ENCODE data around the gene ODC1. TPM values are rescaled to one million over a fixed set of nuclear protein-coding genes. Genes with fewer than 3 reads are reported as not detected.
"Not testable (repeated sequence)": the region's sequence is repeated elsewhere in the genome, so short reads cannot be mapped to it uniquely, and the experiment has no call there.

Gene ODC1
- total RNA-seq, 2 donors from 2014 or later, result 72.0 to 73.5 TPM

- H3K36me3 Mint-ChIP-seq (ENCODE audit: insufficient read depth in 2 of 2), result peaks cover 16 to 35% of the 10 kb centered on the region in 2 donors
- DNase-seq (peak; percentile 78 to 81), ATAC-seq (replicated peaks in 1 of 2) (peak; percentile 55 to 56)
- H3K4me1 Mint-ChIP-seq (ENCODE audit: low read depth), result peaks cover 63% of the 10 kb centered on the region
- no peaks in the 10 kb centered on the region for H3K9me3 Mint-ChIP-seq
- H3K27ac Mint-ChIP-seq, result peak overlapping the region; percentile 35
- peak overlapping the region; percentile 55 to 71 for H3K4me3 Mint-ChIP-seq
- H3K27me3 Mint-ChIP-seq (ENCODE audit: low read depth), result no peaks in the 10 kb centered on the region
These were observed 3.7 kb downstream of the ODC1 start for GRCh38 chr2:10444463-10444862.

GRCh38 chr2:10442469-10443126 is 5.5 kb downstream of the ODC1 start:
- DNase-seq; ATAC-seq (replicated peaks in 1 of 2); H3K27me3 Mint-ChIP-seq (ENCODE audit: low read depth); H3K9me3 Mint-ChIP-seq: not testable (repeated sequence)
- H3K36me3 Mint-ChIP-seq (ENCODE audit: insufficient read depth in 2 of 2), result peaks cover 16 to 35% of the 10 kb centered on the region in 2 donors
- H3K4me1 Mint-ChIP-seq (ENCODE audit: low read depth), result peaks cover 57% of the 10 kb centered on the region
- H3K27ac Mint-ChIP-seq, result peak overlapping the region; percentile 31
- H3K4me3 Mint-ChIP-seq, result peak overlapping the region in 1 of 2 donors; percentile 49

- Mint-ChIP-seq H3K4me1 (ENCODE audit: low read depth) (peaks cover 50% of the 10 kb centered on the region), H3K27ac (peak overlapping the region; percentile 17), H3K36me3 (ENCODE audit: insufficient read depth in 2 of 2) (peaks cover 16 to 35% of the 10 kb centered on the region in 2 donors), H3K4me3 (peak overlapping the region; percentile 29 to 45), H3K9me3 (no peaks in the 10 kb centered on the region), H3K27me3 (ENCODE audit: low read depth) (no peaks in the 10 kb centered on the region)
- DNase-seq, result peak in 1 of 2 donors; percentile 35
- peak; percentile 42 to 50 for ATAC-seq (replicated peaks in 1 of 2)
These were observed 6.2 kb downstream of the ODC1 start for GRCh38 chr2:10441948-10442347.

- Mint-ChIP-seq H3K36me3 (ENCODE audit: insufficient read depth in 2 of 2) (peaks cover 16 to 35% of the 10 kb centered on the region in 2 donors), H3K27ac (no peak overlapping the region), H3K4me3 (no peak overlapping the region), H3K9me3 (no peaks in the 10 kb centered on the region), H3K27me3 (ENCODE audit: low read depth) (no peaks in the 10 kb centered on the region), H3K4me1 (ENCODE audit: low read depth) (peaks cover 41% of the 10 kb centered on the region)
- DNase-seq (no peak), ATAC-seq (replicated peaks in 1 of 2) (no peak)
These were observed 7.4 kb downstream of the ODC1 start for GRCh38 chr2:10440736-10441135.

GRCh38 chr2:10439971-10440370 is 8.2 kb downstream of the ODC1 start:
- Mint-ChIP-seq H3K27me3 (ENCODE audit: low read depth) (no peaks in the 10 kb centered on the region), H3K4me1 (ENCODE audit: low read depth) (peaks cover 33% of the 10 kb centered on the region), H3K36me3 (ENCODE audit: insufficient read depth in 2 of 2) (peaks cover 16 to 35% of the 10 kb centered on the region in 2 donors), H3K4me3 (no peak overlapping the region), H3K9me3 (no peaks in the 10 kb centered on the region), H3K27ac (no peak overlapping the region)
- no peak for DNase-seq
- no peak for ATAC-seq (replicated peaks in 1 of 2)

GRCh38 chr2:10439185-10439879 is 8.8 kb downstream of the ODC1 start:
- H3K4me1 Mint-ChIP-seq (ENCODE audit: low read depth), result peaks cover 27% of the 10 kb centered on the region
- no peaks in the 10 kb centered on the region for H3K27me3 Mint-ChIP-seq (ENCODE audit: low read depth)
- no peak overlapping the region for H3K4me3 Mint-ChIP-seq
- ATAC-seq (replicated peaks in 1 of 2) (no peak), DNase-seq (no peak)
- H3K27ac Mint-ChIP-seq, result no peak overlapping the region
- H3K9me3 Mint-ChIP-seq, result no peaks in the 10 kb centered on the region
- peaks cover 15 to 34% of the 10 kb centered on the region in 2 donors for H3K36me3 Mint-ChIP-seq (ENCODE audit: insufficient read depth in 2 of 2)

GRCh38 chr2:10438688-10439087 is 9.4 kb downstream of the ODC1 start:
- Mint-ChIP-seq H3K4me3 (no peak overlapping the region), H3K4me1 (ENCODE audit: low read depth) (peaks cover 20% of the 10 kb centered on the region), H3K27me3 (ENCODE audit: low read depth) (no peaks in the 10 kb centered on the region), H3K27ac (no peak overlapping the region), H3K9me3 (no peaks in the 10 kb centered on the region), H3K36me3 (ENCODE audit: insufficient read depth in 2 of 2) (peaks cover 12 to 29% of the 10 kb centered on the region in 2 donors)
- no peak for DNase-seq
- ATAC-seq (replicated peaks in 1 of 2), result no peak

DNA sequence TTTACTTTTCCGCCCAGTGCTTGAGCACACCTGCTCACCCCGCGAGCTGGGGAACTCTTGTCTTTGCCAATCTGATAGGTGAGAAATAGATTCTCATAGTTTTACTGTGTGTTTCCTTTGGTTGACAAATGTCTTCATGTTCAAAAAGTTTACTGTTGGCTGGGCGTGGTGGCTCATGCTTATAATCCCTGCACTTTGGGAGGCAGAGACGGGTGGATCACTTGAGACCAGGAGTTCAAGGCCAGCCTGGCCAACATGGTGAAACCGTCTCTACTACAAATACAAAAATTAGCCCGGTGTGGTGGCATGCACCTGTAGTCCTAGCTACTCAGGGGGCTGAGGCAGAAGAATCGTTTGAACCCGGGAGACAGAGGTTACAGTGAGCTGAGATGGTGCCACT is 10.3 kb downstream of the ODC1 start:
- ATAC-seq (replicated peaks in 1 of 2) (no peak), DNase-seq (no peak)
- H3K9me3 Mint-ChIP-seq, result no peaks in the 10 kb centered on the region
- no peak overlapping the region for H3K27ac Mint-ChIP-seq
- H3K4me3 Mint-ChIP-seq, result no peak overlapping the region
- peaks cover 16% of the 10 kb centered on the region for H3K4me1 Mint-ChIP-seq (ENCODE audit: low read depth)
- H3K36me3 Mint-ChIP-seq (ENCODE audit: insufficient read depth in 2 of 2), result peaks cover 7 to 20% of the 10 kb centered on the region in 2 donors
- H3K27me3 Mint-ChIP-seq (ENCODE audit: low read depth), result peaks cover 8% of the 10 kb centered on the region

- no peak overlapping the region for H3K27ac Mint-ChIP-seq
- H3K4me3 Mint-ChIP-seq, result no peak overlapping the region
- DNase-seq (no peak), ATAC-seq (replicated peaks in 1 of 2) (no peak)
- H3K9me3 Mint-ChIP-seq, result no peaks in the 10 kb centered on the region
- peaks cover 8% of the 10 kb centered on the region for H3K27me3 Mint-ChIP-seq (ENCODE audit: low read depth)
- peaks cover 3 to 11% of the 10 kb centered on the region in 2 donors for H3K36me3 Mint-ChIP-seq (ENCODE audit: insufficient read depth in 2 of 2)
- H3K4me1 Mint-ChIP-seq (ENCODE audit: low read depth), result peaks cover 11% of the 10 kb centered on the region
These were observed 11.5 kb downstream of the ODC1 start for GRCh38 chr2:10436583-10437110.

GRCh38 chr2:10435820-10436204 is 12.3 kb downstream of the ODC1 start:
- DNase-seq (no peak), ATAC-seq (replicated peaks in 1 of 2) (no peak)
- H3K9me3 Mint-ChIP-seq, result no peaks in the 10 kb centered on the region
- no peak overlapping the region for H3K4me3 Mint-ChIP-seq
- peaks cover 11% of the 10 kb centered on the region for H3K4me1 Mint-ChIP-seq (ENCODE audit: low read depth)
- peaks cover 8% of the 10 kb centered on the region for H3K27me3 Mint-ChIP-seq (ENCODE audit: low read depth)
- peaks cover 0 to 7% of the 10 kb centered on the region in 2 donors for H3K36me3 Mint-ChIP-seq (ENCODE audit: insufficient read depth in 2 of 2)
- no peak overlapping the region for H3K27ac Mint-ChIP-seq

- ATAC-seq (replicated peaks in 1 of 2) (peak; percentile 62 to 76), DNase-seq (peak; percentile 77 to 87)
- Mint-ChIP-seq H3K4me3 (no peak overlapping the region), H3K36me3 (ENCODE audit: insufficient read depth in 2 of 2) (peaks cover 0 to 3% of the 10 kb centered on the region in 2 donors), H3K9me3 (no peaks in the 10 kb centered on the region), H3K27ac (no peak overlapping the region), H3K4me1 (ENCODE audit: low read depth) (peaks cover 11% of the 10 kb centered on the region), H3K27me3 (ENCODE audit: low read depth) (peaks cover 8% of the 10 kb centered on the region)
These were observed 13.0 kb downstream of the ODC1 start for GRCh38 chr2:10434886-10435819.

GRCh38 chr2:10433947-10434885 is 13.9 kb downstream of the ODC1 start:
- Mint-ChIP-seq H3K36me3 (ENCODE audit: insufficient read depth in 2 of 2) (no peaks in the 10 kb centered on the region), H3K9me3 (no peaks in the 10 kb centered on the region), H3K4me3 (no peak overlapping the region), H3K4me1 (ENCODE audit: low read depth) (peaks cover 11% of the 10 kb centered on the region), H3K27me3 (ENCODE audit: low read depth) (peaks cover 8% of the 10 kb centered on the region), H3K27ac (no peak overlapping the region)
- ATAC-seq (replicated peaks in 1 of 2), result peak in 1 of 2 donors; percentile 4
- no peak for DNase-seq

Data from activated T-cell treated with anti-CD3 and anti-CD28 coated beads, Interleukin-2, amount 50 U/mL, for 72 hours (primary cell).